Neural progenitor cell (in vitro differentiated cells): ENCODE data around the gene KRI1.

Source experiments
- CTCF ChIP-seq: fragments of 200-600 bp; sonication (generic); IDR thresholded peaks from 2 replicates; pipeline ENCODE4 v1.5.1; 2017; ENCODE audit warnings: antibody characterized with exemption, mild to moderate bottlenecking
- EZH2 ChIP-seq: fragments of 200-600 bp; sonication (generic); IDR thresholded peaks from 2 replicates; pipeline ENCODE4 v1.6.1; 2017; ENCODE audit warnings: antibody characterized with exemption, mild to moderate bottlenecking, moderate library complexity

GRCh38 chr19:10601999-10602329, 36.2 kb upstream of the KRI1 start:
- no peak for TF ChIP-seq CTCF
- no peak for TF ChIP-seq EZH2
